Hematopoietic multipotent progenitor cell treated with erythropoietin and hydrocortisone succinate and interleukin-3 and kit ligand, for 8 days (in vitro differentiated cells): Measurements from ENCODE around the gene ACVRL1.

ENCODE experiments used
- DNase-seq: peaks from one replicate; pipeline ENCODE4 v3.0.0-alpha.2; 2015

Gene ACVRL1

GRCh38 chr12:51970904-51971646 is 63.8 kb downstream of the ACVRL1 start:
- DNase-seq, result peak; percentile 22

- no peak for DNase-seq
Measured at GRCh38 chr12:51971679-51972421, 64.5 kb downstream of the ACVRL1 start.

GRCh38 chr12:51972422-51972812 is 65.1 kb downstream of the ACVRL1 start:
- peak; percentile 39 for DNase-seq

- peak; percentile 86 for DNase-seq
Measured at GRCh38 chr12:51972849-51973273, 65.6 kb downstream of the ACVRL1 start.
